SK-N-SH (cell line): Measurements from ENCODE around the gene LTBP1.
A peak's percentile ranks its signal among the peaks of the same experiment; 100 is the strongest.

Experiments
- CTCF ChIP-seq: fragments of 200-600 bp; sonication (generic); IDR thresholded peaks from 2 replicates; pipeline ENCODE4 v1.6.1; 2017; ENCODE audit warnings: antibody characterized with exemption, mild to moderate bottlenecking, moderate library complexity
- EP300 ChIP-seq, 2 experiments: IDR thresholded peaks; 2 replicates each; pipeline versions ENCODE4 v1.4.0 to v1.6.1; 2012; ENCODE audit warnings: borderline replicate concordance in 1 of 2, low read depth in 1 of 2, low read length in 1 of 2
- EZH2phosphoT487 ChIP-seq: fragments of 200-600 bp; sonication (generic); IDR thresholded peaks from 2 replicates; pipeline ENCODE4 v1.6.1; 2017; ENCODE audit warnings: low read depth, mixed run types, mild to moderate bottlenecking, antibody characterized with exemption, moderate library complexity, borderline replicate concordance
- JUND ChIP-seq: IDR thresholded peaks from 2 replicates; pipeline ENCODE4 v1.4.0; 2012
- NFIC ChIP-seq: IDR thresholded peaks from 2 replicates; pipeline ENCODE4 v1.4.0; 2012; ENCODE audit warnings: borderline replicate concordance
- NRF1 ChIP-seq: IDR thresholded peaks from 2 replicates; pipeline ENCODE4 v1.6.1; 2012; ENCODE audit warnings: low read depth, mild to moderate bottlenecking, low read length
- POLR2AphosphoS5 ChIP-seq: IDR thresholded peaks from 2 replicates; pipeline ENCODE4 v1.6.1; 2012; ENCODE audit warnings: low read depth, low read length
- REST ChIP-seq: IDR thresholded peaks from 2 replicates; pipeline ENCODE4 v1.6.1; 2012; ENCODE audit warnings: mild to moderate bottlenecking, low read depth, low read length, moderate library complexity
- RFX5 ChIP-seq: IDR thresholded peaks from 2 replicates; pipeline ENCODE4 v1.6.1; 2012; ENCODE audit warnings: mild to moderate bottlenecking, improper control_type of control experiment, low read length
- TAF1 ChIP-seq: IDR thresholded peaks from 2 replicates; pipeline ENCODE4 v1.6.1; 2012; ENCODE audit warnings: low read depth, mild to moderate bottlenecking, low read length, moderate library complexity, borderline replicate concordance
- TEAD4 ChIP-seq: IDR thresholded peaks from 2 replicates; pipeline ENCODE4 v1.4.0; 2012; ENCODE audit warnings: mild to moderate bottlenecking, borderline replicate concordance; ENCODE audit not compliant: insufficient read depth
- ZBTB33 ChIP-seq: IDR thresholded peaks from 2 replicates; pipeline ENCODE4 v1.4.0; 2012; ENCODE audit warnings: low read depth, borderline replicate concordance
- TF ChIP-seq, protein P1 (sequence below): fragments of 150-350 bp; IDR thresholded peaks from 2 replicates; pipeline ENCODE4 v1.6.1; 2017; ENCODE audit warnings: antibody characterized with exemption, low read length, low read depth, borderline replicate concordance

DNA sequence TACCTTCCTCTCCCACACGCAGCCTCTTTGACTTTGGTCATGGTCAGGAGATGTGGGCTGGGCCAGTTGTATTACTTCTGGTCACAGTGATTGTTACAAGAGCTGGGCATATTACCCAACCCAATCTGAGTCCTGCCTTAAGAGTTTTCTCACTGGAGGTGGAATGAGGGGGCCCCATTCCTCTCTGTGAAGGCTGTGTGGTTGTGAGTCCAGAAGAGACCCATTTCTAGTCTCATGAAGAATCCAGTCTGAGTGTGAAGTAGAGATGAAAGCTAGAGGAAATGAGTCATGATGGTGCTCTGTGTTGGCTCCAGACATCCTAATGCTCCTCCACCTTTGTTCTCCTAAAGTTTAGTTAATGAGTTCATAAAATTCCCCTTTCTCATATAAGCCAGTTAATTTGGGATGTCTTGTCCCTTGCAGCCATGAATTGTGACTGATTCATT, 478.9 kb downstream of the LTBP1 start:
- TF ChIP-seq POLR2AphosphoS5 (no peak), JUND (peak; percentile 58), CTCF (no peak), EP300 (IDR thresholded peaks at IDR 0.05; ENCODE audit: borderline replicate concordance in 1 of 2, low read depth in 1 of 2, low read length in 1 of 2) (peak in 1 of 2 experiments; percentile 68; a peak in 1 of 4 replicates), TEAD4 (0 out of 2 replicates have a peak, but pooled peaks have one; percentile 27), ZBTB33 (no peak), RFX5 (no peak), REST (no peak), EZH2phosphoT487 (no peak), TAF1 (no peak), NFIC (peak; percentile 51), NRF1 (no peak)
- TF ChIP-seq, protein P1, sequence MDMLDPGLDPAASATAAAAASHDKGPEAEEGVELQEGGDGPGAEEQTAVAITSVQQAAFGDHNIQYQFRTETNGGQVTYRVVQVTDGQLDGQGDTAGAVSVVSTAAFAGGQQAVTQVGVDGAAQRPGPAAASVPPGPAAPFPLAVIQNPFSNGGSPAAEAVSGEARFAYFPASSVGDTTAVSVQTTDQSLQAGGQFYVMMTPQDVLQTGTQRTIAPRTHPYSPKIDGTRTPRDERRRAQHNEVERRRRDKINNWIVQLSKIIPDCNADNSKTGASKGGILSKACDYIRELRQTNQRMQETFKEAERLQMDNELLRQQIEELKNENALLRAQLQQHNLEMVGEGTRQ, result no peak
